ENCODE results near the gene PRDX6.
"Not testable (repeated sequence)": the region's sequence is repeated elsewhere in the genome, so short reads cannot be mapped to it uniquely, and the experiment has no call there.

Gene PRDX6

GRCh38 chr1:173469656-173470055 lies 7.5 kb upstream of the PRDX6 start:
- DNase-seq: no peak

DNA sequence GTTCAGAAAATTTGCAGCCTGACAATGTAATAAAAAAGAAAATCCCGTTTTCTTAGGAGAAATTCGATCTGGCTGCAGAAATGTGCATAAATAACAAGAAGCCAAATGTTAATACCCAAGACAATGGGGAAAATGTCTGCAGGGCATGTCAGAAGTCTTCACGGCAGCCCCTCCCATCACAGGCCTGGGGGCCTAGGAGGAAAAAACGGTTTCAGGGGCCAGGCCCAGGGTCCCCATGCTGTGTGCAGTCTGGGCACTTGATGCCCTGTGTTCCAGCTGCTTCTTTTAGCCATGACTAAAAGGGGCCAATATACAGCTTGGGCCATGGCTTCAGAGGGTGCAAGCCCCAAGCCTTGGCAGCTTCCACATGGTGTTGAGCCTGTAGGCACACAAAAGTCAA lies 6.5 kb upstream of the PRDX6 start:
- DNase-seq: no peak

DNA sequence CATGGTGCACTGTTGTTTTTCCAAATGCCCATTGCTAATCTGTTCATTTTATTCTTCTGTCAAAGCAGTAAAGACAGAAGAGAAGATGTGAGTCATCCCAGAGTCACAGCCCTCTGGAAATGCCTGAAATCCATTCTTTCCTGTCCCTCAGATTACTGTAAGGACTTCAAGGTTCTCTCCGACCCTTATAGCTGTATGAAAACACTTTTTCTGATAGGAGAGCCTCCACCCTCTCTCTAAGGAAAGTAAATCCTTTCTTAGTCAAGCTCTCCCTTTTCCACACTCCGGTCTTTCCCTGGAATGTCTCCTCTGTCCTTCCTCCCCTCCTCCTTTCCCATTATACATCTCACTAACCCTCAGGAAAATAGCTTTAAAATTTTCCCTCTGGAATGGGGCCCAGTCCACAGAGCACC lies 3.5 kb upstream of the PRDX6 start:
- DNase-seq: no peak

DNA sequence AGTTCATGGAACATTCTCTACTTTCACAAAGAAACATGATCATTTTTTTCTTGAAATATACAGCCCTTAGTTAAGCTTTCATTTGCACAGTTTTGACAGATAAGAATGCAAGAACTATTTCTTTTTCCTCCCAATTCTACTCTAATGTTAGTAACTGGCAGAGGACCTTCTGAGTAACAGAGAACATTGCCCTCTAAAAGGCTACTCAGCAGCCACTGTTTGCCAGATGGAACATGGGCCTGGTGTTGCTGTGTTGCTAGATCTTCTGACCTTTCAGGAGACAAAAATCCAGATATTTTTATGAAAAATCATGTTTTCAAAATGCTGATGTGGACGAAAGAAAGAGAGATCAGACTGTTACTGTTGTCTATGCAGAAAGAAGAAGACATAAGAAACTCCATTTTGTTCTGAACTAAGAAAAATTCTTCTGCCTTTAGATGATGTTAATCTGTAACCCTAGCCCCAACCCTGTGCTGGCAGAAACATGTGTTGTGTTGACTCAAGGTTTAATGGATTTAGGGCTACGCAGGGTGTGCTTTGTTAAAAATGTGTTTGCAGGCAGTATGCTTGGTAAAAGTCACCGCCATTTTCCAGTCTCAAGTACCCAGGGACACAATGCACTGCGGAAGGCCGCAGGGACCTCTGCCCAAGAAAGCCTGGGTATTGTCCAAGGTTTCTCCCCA lies 2.9 kb upstream of the PRDX6 start:
- no peak for DNase-seq

DNA sequence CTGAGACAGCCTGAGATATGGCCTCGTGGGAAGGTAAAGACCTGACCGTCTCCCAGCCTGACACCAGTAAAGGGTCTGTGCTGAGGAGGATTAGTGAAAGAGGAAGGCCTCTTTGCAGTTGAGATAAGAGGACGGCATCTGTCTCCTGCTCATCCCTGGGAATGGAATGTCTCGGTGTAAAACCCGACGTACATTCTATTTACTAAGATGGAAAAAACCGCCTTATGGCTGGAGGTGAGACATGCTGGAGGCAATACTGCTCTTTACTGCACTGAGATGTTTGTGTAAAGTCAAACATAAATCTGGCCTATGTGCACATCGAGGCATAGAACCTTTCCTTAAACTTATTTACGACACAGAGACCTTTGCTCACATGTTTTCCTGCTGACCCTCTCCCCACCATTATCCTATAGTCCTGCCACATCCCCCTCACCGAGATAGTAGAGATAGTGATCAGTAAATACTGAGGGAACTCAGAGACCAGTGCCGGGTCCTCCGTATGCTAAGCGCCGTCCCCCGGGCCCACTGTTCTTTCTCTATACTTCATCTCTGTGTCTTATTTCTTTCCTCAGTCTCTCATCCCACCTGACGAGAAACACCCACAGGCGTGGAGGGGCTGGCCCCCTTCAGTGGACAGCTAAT lies 2.2 kb upstream of the PRDX6 start:
- not testable (repeated sequence) for DNase-seq

DNA sequence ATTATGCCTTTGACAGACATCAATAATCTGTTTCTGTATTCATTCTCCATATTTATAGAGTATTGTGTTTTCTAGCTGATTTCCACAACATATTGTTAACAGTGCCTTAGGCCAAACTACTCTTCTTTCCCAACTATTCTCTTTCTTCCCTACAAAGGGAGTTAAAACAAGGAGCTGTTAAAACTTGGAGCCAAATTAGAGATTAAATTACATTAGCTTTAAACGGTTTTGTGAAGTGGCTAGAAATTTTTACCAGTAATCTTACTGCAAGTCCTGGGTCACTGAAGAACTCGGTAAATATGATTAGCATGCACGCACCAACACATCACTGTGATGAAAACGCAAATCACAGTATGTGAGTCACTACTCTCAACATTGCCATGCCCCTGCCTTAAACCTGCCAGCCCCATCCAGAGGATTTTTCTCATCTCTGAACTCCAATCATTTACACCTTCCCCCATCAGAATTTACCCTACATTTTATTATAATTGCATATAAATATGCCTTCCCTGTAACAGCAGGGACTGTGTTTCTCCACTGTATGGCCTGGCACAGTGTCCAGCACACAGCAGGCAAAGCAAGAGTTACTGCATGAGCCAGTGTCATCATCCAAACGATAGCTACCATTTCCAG lies 1.5 kb upstream of the PRDX6 start:
- DNase-seq: no peak

DNA sequence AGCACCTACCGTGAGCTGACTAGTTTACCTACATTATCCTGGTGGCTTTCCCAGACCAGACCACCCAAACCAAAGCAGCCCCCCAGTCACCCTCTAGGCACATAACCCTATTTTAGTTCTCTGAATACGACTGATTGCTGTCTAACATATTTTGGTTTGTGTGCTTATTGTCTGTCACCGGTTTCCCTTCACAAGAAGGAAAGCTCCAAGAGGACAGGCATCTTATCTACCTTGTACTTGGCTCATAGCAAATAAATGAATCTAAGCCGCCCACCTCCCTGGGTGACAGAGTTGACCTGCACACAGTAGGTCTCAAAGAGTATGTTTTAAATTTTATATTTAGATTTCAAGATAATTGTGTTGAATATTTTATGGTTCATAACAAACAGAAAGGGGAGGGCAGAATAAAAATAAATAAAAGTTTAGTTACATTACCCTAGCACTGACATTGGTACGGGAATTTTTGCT lies 904 bp upstream of the PRDX6 start:
- DNase-seq: no peak

DNA sequence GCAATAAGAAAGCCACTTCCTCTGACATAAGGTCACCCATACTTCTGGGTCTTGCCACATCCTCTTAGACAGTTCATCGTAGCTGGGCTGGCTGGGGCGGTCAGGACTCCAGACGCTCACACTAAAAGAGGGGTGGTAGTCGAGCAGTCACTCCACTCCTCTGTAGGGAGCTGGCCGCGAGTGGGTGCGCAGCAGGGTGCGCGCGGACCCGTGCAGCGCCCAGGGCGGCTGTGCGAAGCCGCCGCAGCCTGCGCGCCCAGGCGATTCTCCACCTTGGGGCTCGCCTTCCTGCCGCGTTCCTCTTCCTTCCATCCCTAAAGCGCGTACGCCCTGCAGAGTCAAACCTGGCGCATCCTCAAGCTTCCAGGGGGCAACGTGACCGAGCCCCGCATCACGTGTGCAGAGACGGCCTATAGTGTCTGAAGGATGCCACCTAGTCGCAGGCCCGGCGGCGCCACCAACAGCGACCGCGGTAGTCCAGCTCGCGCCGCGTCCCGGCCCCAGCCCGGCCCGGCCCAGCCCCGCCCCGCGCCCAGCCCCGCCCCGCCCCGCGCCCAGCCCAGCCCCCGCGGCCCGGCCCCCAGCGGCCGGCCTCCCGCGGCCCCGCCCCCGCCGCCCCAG lies 360 bp upstream of the PRDX6 start:
- no peak for DNase-seq

DNA sequence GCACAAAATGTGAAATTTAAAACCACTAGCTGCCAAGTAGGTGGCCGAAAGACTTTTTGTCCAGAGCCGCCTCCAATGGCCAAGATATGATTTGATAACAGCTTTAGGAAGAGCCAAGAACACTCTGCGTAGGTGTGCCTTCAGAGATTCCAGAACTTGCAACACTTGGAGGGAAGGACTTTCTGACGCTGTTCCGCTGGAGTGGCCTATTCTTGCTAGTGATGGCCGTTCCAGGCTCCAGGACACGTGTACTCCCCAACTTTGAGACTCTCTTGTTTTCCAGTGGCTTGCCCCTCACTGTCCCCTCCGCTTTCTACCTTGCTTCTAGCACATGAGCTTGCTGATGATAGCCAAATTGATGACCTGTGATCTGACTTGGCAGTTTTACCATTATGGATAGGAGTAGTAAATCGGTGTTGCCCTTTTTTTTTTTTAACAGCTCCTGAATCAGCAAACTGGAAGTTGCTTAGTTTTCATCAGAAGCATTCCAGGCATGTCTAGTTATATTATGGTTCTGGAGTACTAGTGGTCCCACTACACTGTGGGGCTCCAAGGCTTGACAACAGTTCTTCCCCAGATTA lies 1.0 kb downstream of the PRDX6 start:
- DNase-seq: no peak

DNA sequence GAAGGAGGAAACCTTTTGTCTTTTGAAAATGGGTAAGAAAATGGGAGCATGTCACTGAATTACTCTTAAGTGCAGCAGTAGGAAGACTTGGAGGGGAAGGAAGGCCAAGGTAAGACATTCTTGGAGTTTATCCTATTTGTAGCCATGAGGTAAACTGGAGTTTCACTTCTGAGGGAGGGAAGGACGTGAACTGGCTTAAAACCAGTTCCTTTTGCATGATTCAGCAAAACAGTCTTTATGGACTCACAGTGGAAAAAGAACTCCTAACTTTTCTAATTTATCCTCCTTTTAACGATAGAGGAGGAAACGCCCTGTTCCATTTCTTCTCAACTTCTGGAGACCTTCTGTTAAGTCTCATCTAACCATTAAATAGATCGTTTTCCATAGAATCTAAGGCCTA lies 2.5 kb downstream of the PRDX6 start:
- DNase-seq: no peak

DNA sequence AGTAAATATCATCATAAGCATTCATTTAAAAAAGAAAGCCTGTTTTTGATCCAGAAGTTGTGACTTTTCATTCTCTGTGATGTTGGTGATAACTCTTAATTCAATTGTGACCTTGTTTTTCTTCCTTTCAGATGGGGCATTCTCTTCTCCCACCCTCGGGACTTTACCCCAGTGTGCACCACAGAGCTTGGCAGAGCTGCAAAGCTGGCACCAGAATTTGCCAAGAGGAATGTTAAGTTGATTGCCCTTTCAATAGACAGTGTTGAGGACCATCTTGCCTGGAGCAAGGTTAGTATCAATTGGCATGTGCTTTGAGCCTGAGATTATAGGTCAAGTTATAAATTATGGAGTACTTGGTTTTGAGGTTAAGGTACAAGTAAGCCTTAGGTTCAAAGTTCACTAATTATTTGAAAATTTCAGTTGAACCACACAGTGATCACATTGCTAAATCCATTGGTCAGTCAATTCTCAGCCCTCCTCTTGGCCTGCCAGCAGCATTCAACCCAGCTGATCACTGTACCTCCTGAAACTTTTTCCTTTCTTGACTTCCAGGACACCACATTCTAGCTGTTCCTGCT lies 4.1 kb downstream of the PRDX6 start:
- DNase-seq: no peak

- no peak for DNase-seq
Measured at GRCh38 chr1:173482683-173483082, 5.5 kb downstream of the PRDX6 start.

GRCh38 chr1:173484276-173484675 lies 7.1 kb downstream of the PRDX6 start:
- no peak for DNase-seq

GRCh38 chr1:173485401-173485800 lies 8.3 kb downstream of the PRDX6 start:
- DNase-seq: no peak

DNA sequence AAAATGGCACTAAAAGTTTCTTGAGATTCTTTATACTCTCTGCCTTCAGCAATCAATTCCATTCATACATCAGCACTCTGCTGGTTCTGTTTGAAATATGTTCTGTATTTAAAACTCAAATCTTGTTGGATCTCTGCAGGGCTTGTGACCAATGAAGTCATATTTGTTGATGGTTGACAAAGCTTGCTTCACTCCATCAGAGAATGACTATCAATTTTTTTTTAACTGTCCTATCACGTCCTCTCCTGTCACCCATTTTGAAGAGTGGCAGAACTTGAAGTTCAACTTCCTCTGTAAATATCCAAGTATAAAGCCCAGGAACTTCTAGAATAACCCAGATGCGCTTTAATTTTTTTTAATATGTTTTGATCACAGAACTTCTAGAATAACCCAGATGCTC lies 10.9 kb downstream of the PRDX6 start:
- no peak for DNase-seq

GRCh38 chr1:173489149-173489600 lies 12.0 kb downstream of the PRDX6 start:
- no peak for DNase-seq

DNA sequence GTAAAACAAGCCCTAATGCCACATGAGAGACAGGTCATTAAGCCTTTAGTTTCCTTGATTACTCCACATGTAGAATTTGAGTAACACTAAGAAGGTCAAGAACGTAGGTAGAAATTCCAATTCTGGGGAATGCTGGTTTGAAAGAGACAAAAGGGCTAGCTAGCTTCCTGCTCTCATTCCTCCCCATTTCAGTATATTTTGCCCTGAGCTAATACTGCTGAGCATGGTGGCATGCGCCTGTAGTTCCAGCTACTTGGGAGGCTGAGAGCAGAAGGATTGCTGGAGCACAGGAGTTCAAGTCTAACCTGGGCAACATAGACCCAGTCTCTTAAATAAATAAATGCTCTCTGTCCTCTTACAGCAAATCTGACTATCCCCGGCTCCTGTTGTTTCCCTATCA lies 12.8 kb downstream of the PRDX6 start:
- no peak for DNase-seq

DNA sequence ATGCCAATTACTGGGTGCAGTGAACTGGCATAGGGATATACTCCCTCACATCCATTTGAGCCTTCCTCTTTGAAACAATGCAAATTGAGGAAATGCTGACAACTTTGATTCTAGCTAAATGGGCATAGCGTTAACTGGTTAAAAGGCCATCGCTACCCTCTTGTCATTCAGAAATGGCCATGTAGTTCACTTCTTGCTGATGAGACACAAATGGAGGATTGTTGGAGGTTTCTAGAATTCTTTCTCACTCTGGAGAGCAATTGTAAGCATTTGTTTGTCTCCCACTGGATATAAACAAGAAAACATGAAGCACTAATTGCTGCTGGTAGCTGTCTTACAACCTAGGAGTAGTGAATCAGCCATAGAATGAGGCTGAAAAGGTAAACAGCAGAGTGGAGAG lies 14.4 kb downstream of the PRDX6 start:
- no peak for DNase-seq

- DNase-seq: not testable (repeated sequence)
Measured at GRCh38 chr1:173493125-173493524, 16.0 kb downstream of the PRDX6 start.

- DNase-seq: no peak
Measured at GRCh38 chr1:173495609-173496267, 18.6 kb downstream of the PRDX6 start.

- DNase-seq: no peak
Measured at GRCh38 chr1:173496757-173497320, 19.7 kb downstream of the PRDX6 start.

DNA sequence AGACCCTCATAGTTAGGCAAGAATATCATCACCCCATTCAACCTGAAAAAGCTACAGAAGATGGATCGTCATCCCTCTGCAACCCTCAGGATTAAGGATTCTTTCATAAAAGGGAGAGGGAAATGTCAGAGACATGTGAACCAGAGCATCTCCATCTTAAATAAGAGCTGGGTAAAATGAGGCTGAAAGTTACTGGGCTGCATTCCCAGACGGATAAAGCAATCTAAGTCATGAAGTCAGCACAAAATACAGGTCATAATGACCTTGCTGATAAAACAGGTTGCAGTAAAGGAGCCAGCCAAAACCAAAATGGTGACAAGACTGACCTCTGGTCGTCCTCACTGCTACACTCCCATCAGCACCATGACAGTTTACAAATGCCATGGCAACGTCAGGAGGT lies 22.6 kb downstream of the PRDX6 start:
- DNase-seq: no peak
